Measurements from ENCODE around the gene RHOC. TPM values are rescaled to one million over a fixed set of nuclear protein-coding genes. Genes with fewer than 3 reads are reported as not detected.
A peak's percentile ranks its signal among the peaks of the same experiment; 100 is the strongest.

Gene RHOC
- polyA plus RNA-seq, 1 of the 3 experiments (the other 2 are of a cell fraction) = 1,028 TPM

DNA sequence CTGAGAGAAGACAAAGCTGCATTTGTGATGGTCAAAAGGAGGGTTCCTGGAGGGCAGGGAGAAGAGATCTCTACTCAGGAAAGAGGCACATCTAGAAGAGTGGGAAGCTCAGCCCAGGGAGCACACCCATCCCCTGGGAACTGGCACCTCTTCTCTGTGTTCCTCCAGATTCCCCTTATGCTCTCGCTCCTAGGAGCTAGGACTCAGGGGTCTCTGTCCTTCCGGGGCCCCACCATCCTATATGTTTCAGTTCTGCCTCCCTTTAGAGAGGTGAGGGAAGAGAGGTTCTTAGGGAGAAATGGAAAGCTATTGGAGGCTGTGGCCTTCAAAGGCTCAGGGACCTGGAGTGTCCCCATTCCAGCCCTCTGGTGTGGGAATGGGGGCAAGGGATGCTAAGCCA, 12.8 kb upstream of the RHOC start (continued):
- TF ChIP-seq GATA2 (CRISPR knock-in tag; IDR thresholded peaks at IDR 0.05) (no peak), FOXJ3 (CRISPR knock-in tag; IDR thresholded peaks at IDR 0.05) (no peak), EZH2phosphoT487 (IDR thresholded peaks at IDR 0.05; ENCODE audit: borderline replicate concordance, low read depth) (no peak)
- TF ChIP-seq, protein P1, sequence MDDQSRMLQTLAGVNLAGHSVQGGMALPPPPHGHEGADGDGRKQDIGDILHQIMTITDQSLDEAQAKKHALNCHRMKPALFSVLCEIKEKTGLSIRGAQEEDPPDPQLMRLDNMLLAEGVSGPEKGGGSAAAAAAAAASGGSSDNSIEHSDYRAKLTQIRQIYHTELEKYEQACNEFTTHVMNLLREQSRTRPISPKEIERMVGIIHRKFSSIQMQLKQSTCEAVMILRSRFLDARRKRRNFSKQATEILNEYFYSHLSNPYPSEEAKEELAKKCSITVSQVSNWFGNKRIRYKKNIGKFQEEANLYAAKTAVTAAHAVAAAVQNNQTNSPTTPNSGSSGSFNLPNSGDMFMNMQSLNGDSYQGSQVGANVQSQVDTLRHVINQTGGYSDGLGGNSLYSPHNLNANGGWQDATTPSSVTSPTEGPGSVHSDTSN (IDR thresholded peaks at IDR 0.05) = no peak

DNA sequence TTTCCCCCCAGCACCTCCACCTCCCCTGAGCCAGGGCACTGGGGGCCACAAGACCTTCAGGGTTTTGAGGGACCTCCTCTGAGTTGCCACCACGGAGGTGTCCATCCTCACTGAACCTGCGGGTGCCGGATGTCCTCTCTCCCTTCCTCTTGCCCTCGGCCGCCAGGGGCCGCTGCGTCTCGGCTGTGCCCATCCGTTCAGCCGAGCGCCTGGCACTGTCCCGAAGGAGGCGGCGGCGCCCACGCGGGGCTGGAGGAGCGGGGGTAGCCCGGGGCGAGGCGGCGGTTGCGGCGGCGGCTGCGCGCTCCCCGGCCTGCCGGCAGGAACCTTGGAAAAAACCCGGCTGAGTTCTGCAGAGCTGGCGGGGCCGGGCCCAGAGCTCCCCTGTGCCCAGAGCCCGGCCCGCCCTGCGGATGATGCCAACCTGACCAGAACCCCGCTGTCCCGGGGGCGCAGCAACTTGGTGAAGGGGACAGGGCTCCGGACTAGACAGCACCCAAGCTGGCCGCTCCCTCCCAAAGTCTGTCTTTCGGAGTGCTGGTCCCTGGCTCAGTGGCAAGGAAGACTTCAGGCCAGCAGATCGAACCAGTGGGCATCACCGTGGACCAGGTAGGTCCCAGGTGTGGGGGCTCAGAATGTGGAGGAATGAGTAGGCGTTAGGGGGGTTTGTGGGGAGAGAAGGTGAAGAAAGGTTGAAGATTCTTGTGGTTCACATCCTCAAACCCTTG, 11.9 kb upstream of the RHOC start:
- no peak overlapping the region for H3K9ac ChIP-seq
- peak; percentile 90 for DNase-seq
- ChIA-PET POLR2A (no interaction called here), CTCF (interaction anchor here (0.6 to 11.8 kb wide), 41 partner anchors 8 to 357 kb away, joined by 3 to 754 read pairs (median 4); partner anchors contain the start of genes LRIG2 and RHOC)
- no peaks in the 10 kb centered on the region for H3K27me3 ChIP-seq (ENCODE audit: insufficient read depth)
- H3K4me3 ChIP-seq (ENCODE audit: low read depth in 2 of 2, low read length in 1 of 2) = peak overlapping the region; percentile 32 to 56
- no peaks in the 10 kb centered on the region for H3K9me2 ChIP-seq
- H3K4me1 ChIP-seq (ENCODE audit: control insufficient read depth in 1 of 2, insufficient read depth in 2 of 2, low read depth in 1 of 2, low read length in 1 of 2) = peaks cover 0 to 23% of the 10 kb centered on the region in 2 experiments; a peak in 1 of 4 replicates
- no peaks in the 10 kb centered on the region for H4K20me1 ChIP-seq (ENCODE audit: insufficient read depth)
- peak overlapping the region; percentile 76 for H2AFZ ChIP-seq (ENCODE audit: low read depth)
- H3F3A ChIP-seq (replicated peaks; ENCODE audit: insufficient read depth) = peaks cover 9% of the 10 kb centered on the region
- H3K9me3 ChIP-seq = no peaks in the 10 kb centered on the region
- WGBS (ENCODE audit: low lambda C conversion rate) = 25% methylated on average over 16 of the region's 44 CpGs
- TF ChIP-seq CHD2 (IDR thresholded peaks at IDR 0.05; ENCODE audit: low read length, partially characterized antibody) (peak; percentile 13), JUND (IDR thresholded peaks at IDR 0.05) (no peak), RFX5 (IDR thresholded peaks at IDR 0.05; ENCODE audit: low read length) (no peak), EZH2phosphoT487 (IDR thresholded peaks at IDR 0.05; ENCODE audit: borderline replicate concordance, low read depth) (no peak), SIN3A (IDR thresholded peaks at IDR 0.05; ENCODE audit: borderline replicate concordance, low read depth, low read length) (no peak), ELF1 (IDR thresholded peaks at IDR 0.05) (no peak), RCOR1 (IDR thresholded peaks at IDR 0.05; ENCODE audit: low read length) (no peak), RXRA (IDR thresholded peaks at IDR 0.05; ENCODE audit: borderline replicate concordance, low read depth) (no peak), NRF1 (IDR thresholded peaks at IDR 0.05; ENCODE audit: low read depth, low read length) (no peak), MXI1 (IDR thresholded peaks at IDR 0.05; ENCODE audit: low read depth, low read length) (no peak), SMC3 (IDR thresholded peaks at IDR 0.05; ENCODE audit: low read depth, low read length) (peak; percentile 92), RAD21 (IDR thresholded peaks at IDR 0.05; ENCODE audit: low read length) (peak; percentile 71)
- TF ChIP-seq, protein P2, sequence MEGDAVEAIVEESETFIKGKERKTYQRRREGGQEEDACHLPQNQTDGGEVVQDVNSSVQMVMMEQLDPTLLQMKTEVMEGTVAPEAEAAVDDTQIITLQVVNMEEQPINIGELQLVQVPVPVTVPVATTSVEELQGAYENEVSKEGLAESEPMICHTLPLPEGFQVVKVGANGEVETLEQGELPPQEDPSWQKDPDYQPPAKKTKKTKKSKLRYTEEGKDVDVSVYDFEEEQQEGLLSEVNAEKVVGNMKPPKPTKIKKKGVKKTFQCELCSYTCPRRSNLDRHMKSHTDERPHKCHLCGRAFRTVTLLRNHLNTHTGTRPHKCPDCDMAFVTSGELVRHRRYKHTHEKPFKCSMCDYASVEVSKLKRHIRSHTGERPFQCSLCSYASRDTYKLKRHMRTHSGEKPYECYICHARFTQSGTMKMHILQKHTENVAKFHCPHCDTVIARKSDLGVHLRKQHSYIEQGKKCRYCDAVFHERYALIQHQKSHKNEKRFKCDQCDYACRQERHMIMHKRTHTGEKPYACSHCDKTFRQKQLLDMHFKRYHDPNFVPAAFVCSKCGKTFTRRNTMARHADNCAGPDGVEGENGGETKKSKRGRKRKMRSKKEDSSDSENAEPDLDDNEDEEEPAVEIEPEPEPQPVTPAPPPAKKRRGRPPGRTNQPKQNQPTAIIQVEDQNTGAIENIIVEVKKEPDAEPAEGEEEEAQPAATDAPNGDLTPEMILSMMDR (IDR thresholded peaks at IDR 0.05) = peak; percentile 80
- TF ChIP-seq, protein P3, sequence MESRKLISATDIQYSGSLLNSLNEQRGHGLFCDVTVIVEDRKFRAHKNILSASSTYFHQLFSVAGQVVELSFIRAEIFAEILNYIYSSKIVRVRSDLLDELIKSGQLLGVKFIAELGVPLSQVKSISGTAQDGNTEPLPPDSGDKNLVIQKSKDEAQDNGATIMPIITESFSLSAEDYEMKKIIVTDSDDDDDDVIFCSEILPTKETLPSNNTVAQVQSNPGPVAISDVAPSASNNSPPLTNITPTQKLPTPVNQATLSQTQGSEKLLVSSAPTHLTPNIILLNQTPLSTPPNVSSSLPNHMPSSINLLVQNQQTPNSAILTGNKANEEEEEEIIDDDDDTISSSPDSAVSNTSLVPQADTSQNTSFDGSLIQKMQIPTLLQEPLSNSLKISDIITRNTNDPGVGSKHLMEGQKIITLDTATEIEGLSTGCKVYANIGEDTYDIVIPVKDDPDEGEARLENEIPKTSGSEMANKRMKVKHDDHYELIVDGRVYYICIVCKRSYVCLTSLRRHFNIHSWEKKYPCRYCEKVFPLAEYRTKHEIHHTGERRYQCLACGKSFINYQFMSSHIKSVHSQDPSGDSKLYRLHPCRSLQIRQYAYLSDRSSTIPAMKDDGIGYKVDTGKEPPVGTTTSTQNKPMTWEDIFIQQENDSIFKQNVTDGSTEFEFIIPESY (IDR thresholded peaks at IDR 0.05; ENCODE audit: borderline replicate concordance, low read depth) = no peak
- H3K27ac ChIP-seq (ENCODE audit: low read depth in 2 of 2, low read length in 1 of 2) = no peak overlapping the region
- no peaks in the 10 kb centered on the region for H3K79me2 ChIP-seq (ENCODE audit: insufficient read depth)
- peak overlapping the region; percentile 79 for H3K4me2 ChIP-seq
- H3K36me3 ChIP-seq (replicated peaks in 1 of 2; ENCODE audit: control insufficient read depth in 1 of 2, insufficient read depth in 2 of 2, low read length in 1 of 2) = no peaks in the 10 kb centered on the region

Data from SK-N-SH (cell line).